Stimulated activated CD4-positive, alpha-beta T cell treated with anti-CD3 and anti-CD28 coated beads, TNF-alpha, amount 100 ng/mL, for 24 hours (primary cell): ENCODE data around the gene NCF2.

Source experiments
- DNase-seq, 3 experiments: peaks; one replicate each; pipeline ENCODE4 v3.0.0-alpha.2; 2020; ENCODE audit warnings: low read depth in 3 of 3

Gene NCF2

DNA sequence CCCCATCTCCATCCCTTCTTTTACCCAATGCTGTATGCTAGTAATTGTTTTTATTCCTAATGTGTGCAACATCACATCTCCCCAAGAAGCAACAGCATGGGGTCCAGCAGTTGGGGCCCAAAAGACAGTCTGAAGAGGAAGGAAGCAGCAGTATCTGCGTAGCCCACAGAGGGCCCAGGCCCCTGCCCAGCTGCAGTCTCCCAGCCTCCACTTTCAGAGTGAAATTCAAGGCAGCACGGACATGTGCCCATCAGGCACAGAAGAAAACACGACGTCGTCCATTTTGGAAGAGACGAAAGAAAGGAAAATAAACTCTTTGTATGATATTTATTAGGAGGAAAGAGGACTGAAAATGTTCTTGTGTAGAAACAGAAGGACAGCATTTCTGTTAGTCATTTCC, 37.4 kb downstream of the NCF2 start:
- no peak for DNase-seq

DNA sequence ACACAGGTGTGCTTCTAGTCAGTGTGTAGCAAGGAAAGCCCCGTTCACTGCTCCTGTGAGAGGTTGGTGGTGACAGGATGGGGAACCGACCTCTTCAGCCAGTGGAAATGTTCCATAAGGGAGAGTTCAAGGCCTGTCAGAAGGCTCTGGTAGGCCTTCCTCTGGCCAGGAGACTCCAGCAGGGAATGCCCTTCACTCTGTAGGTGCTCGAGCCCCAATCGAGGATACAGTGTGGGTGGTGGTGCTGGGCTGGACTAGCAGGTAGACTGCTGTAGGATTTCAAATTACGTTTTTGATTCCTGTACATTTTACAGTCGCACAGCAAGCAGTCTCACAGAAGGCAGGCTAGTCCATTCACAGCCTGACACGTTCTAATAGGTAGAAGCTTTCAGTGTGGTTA, 37.8 kb downstream of the NCF2 start:
- no peak for DNase-seq

DNA sequence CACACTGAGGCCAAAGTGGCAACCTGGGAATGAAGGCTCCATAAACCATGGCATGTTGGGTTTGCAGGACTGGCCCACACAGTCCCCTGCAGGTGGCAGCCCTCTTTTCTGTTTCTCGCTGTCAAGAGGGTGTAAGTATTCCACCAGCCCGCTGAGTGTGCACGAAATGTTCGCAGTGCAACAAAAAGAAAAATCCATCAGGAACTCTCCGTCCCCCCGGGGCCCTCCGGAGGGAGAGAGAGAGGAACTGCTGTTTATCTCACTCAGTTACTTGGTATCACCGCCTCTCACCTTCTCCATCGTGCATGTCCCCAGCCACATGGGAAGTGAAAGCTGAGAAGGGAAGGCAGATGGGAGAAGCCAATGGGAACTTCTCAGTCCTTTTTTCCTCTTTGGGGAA, 38.3 kb downstream of the NCF2 start:
- no peak for DNase-seq

DNA sequence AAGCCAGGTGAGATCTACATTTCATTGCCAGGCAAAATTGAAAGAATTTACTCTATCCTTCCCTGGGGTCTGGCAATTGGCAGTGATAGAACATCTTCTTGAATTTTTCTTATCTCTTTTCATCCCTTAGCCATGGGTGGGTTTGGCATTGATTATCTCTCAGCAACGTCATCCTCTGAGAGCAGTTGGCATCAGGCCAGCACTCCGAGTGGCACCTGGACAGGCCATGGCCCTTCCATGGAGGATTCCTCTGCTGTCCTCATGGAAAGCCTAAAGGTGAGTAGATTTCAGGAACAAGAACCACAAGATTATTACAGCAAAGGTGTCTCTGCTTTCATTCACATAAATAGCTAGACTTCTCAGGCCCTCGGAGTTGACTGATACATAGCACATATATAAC, 39.3 kb downstream of the NCF2 start:
- DNase-seq = no peak

DNA sequence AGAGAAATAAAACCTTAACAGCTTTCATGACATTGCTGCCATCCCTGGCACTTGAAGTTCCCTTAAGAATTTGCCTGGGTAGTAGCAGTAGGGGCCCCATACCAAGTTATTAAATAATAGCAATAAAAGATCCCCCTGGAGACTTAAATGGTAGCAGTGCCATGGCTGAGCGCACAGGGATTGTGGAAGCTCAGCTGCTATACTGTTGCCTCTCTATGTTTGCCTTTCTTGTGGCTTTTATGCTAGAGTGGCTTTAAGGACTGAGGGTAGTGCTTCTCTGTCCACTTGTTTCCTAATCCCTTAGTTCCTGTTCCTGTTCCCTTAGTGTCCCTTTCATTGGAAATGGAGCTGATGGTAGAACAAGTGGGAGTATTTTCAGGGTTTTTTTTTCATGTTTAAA, 42.1 kb downstream of the NCF2 start:
- DNase-seq = no peak

DNA sequence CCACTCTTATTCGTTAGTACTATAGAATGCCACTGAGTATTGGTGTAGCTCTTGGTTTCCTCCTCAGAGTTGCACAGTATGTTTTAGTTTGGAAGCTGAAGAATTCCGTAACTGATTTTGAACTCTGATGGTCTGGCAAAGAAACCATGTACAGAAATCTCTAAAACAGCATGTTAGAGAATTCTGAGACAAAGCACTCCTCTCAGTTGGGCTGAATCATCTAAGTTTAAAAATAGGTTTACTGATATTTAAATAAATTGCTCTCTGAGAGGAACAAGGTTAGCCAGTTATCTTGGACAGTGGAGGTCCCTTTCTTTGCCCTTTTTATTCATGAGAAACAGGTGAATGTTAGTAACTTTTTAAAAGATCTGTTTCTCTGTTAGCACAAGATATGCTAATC, 43.8 kb downstream of the NCF2 start:
- no peak for DNase-seq

DNA sequence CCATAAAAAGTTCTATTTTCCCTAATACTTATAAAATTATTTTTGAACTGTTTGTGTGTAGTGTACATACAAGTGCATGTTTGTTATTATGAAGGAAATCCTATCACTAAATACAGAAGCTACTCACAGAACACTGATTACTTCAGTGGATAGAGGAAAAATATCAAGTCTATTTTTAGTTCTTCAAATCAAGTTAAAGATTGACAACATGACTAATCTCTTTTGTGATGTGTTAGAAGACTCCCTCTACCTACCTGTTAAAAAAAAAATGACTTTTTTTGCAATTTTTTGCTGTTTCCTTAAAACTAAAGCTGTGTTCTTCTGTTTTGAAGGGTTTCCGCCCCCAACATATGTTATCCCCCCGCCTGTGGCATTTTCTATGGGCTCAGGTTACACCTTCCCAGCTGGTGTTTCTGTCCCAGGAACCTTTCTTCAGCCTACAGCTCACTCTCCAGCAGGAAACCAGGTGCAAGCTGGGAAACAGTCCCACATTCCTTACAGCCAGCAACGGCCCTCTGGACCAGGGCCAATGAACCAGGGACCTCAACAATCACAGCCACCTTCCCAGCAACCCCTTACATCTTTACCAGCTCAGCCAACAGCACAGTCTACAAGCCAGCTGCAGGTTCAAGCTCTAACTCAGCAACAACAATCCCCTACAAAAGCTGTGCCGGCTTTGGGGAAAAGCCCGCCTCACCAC, 45.5 kb downstream of the NCF2 start:
- no peak for DNase-seq

DNA sequence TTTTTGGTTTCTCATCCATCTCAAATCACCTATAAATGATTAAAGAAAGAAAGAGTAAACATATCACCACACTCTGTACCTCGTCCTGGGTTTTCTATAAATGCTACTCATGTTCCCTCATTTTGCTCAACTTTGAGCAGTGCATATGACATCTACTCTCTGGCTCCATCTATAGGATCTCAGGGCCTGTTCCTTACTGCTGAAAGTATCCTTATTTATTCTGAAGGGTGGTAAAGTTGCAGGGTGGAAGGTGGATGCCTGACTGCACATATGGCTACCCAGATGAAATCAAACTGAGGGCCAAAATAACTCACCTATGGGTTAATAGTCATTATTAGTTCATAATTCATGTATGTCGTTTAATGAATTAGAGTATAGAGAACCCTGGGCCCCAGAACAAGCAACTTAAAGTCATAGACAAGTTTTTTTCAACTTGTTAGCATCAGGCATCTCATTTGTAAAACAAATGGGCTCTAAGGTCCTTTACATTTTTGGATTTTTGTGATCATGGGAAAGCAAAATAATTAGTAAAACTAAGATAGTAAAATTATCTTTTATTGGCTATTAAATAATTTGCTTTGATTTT, 46.5 kb downstream of the NCF2 start:
- no peak for DNase-seq

DNA sequence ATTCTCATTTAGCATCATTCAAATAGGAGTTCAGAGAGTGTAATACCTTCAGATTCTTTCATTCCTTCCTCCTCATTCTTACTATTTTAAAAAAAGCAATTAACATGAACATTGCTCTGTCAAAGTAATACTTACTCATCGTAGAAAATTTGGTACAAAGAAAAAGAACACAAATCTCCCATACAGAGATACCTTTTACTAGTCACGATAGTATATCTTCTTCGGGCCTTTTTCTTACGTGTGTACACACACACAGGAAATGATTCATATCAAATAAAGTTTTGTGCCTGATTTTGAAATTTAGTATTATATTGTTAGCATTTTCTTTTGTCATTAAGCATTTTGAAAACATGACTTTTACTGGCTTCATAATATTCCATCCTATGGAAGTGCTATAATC, 52.9 kb downstream of the NCF2 start:
- no peak for DNase-seq

DNA sequence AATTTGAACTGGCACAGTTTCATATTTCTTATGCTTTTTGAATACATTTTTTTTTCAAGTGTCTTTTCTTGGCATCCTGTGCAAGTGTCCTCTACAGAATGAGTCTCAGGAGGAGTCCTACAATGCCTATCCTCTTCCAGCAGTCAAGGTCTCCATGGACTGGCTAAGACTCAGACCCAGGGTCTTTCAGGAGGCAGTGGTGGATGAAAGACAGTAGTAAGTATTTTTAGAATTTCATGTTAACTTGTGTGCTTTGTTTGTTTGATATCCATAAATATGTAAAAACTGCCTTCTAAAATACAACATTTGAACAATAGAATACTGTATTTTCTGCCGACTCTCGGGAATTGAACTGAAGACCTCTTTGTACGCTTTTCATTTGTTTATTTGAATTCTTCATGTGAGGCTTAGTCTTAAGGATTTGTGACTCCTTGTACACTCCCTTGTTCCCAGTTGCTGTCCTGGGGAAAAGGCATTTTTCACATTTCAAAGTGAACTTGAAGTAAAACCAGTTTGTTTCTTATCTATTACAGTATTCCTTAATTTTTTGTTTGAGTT, 56.6 kb downstream of the NCF2 start:
- no peak for DNase-seq

DNA sequence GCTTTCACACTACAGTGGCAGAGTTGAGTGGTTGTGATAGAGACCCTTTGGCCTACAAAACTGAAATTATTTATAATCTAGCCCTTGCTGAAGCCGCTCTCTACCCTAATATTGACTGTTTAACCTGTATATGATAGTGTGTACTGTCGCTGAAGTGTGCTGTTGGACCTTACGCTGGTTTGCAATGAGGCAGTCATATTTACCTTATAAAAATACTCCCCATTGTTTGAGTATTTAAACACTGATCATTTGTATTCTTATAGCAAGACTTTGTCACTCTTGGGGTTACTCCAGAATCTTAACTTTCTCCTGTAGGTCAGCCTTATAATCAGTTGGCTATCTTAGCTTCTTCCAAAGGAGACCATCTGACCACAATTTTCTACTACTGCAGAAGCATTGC, 61.7 kb downstream of the NCF2 start:
- DNase-seq = no peak

DNA sequence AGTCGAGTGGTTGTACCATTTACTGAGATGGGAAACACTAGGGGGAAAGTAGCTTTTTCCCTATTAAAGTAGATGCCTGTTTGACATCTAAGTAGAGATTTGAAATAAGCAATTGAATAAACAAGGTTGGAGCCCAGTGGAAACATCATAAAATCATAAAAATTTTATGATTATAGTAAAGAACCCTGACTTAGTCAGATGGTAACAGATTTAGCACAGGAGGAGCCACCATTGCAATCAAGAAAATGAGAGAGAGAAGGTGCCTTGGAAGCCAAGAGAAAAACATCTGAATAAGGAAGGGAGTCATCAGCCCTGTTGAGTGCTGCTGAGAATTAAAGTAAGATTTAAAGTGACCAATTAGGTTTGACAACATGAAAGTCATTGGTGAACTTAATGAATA, 68.2 kb downstream of the NCF2 start:
- no peak for DNase-seq

DNA sequence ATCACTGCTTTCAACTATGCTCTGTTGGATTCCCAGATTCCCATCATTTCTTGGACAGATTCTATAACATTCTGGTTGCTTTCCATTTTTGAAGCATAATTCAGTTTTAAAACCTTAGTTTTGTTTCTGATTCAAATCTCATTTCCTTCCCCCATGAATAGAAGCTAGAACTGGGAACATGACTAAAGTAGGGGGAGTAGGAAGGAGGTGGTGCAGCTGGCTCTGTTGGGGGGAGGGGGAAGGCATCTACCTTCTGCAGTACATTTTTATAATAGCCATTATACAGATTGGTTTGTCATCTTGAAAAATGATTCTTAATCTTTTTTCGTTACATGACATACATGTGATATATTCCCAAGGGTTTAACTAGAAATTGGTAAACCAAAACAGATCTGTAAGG, 69.9 kb downstream of the NCF2 start:
- DNase-seq = no peak

DNA sequence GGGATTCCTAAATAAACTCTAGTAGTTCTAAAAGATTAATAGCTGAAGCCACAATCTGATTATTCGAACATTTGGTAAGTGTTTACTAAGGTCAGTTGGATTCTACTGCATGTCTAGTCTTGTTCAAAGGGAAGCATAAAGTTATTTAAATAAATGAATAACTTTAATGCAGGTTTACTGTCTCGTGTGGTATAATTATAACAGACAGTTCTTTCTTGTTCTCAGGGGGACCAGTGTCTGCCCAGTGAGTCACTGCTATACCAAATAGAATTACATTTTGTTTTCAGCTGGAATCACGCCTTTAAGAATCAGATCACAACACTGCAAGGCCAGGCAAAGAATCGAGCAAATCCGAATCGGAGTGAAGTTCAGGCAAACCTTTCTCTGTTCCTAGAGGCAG, 72.9 kb downstream of the NCF2 start:
- DNase-seq = no peak

DNA sequence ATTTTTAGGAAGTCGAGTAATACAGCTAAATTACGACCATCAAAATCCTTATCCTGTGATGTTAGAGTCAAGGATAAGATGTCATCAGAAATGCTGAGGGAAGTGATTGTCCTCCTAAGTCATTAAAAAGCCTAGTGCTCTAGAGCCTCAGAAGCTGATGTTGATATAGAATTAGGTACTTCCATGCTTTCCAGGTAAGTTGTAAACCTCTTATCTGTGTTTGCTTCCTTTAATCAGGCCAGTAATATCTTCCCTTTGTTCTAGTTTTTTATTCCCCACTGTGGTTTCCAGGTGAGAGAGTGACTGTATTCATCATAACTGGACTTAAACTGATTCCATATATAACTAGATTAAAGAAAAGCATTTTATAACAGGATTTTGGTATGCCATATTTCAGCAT, 73.5 kb downstream of the NCF2 start:
- no peak for DNase-seq

DNA sequence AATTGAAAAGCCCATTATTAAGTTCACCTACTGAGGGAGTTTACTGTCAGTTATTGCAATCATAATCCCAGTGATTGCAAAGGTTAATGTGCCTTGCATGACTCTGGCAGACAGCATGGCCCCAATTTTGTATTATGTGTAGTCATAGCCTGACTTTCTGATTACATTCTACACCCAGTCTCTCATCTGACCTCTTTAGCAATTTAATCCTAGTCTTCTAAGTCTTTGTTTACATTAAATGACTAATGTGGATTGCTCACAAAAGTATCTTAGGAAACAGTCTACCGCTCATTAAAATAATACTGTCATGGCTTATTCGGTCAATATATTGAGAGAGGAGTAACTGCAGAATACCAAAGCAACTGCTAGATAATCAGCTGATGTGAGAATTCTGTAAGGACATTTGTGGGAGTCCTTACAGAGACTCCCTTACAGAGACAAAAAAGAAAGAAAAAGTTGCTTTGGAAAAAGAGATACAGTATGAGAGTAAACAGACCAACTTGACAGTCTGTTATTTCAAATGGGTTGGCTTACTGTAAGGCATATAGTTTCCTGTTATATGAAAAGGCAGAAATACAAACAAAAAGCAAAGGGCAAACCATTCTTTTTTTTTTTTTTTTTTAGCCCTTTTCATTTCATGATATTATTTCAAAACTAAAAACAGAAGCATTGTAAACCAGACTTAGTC, 75.1 kb downstream of the NCF2 start:
- DNase-seq = no peak

DNA sequence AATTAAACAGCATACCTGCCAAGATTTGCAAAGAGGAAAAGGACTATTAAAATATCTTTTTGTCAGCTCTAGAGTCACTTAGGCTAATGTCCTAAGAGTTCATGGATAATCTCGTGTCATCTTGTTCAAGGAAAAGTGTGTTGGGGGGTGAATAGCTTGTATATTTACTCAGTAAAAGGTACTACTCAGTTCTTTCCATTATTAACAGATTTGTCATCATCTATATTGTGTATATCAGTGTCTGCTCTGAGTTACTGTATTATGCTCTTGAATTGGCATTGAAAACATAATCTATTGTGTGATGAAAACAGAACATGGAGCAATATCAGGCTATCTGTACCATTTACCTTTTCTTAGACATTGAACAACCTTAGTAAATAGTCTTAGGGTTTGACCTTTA, 76.0 kb downstream of the NCF2 start:
- no peak for DNase-seq

DNA sequence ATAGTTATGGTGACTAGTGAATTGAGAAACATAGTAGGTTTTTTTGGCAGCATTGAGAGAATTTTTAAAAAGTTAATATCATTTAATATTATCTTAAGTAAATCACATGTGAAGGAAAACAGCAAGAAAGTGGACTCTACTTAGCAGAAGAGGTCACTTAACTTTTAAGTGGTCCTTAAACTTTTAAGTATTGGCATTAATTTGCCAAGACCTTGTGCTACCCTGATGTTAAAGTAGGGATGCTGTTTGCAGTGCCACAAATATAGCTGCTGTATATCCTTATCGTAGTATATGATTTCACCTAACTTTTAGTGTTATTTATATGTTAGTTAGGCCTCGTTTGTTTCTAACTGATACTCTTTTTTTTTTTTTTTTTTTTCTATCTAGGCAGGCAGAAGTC, 77.8 kb downstream of the NCF2 start:
- no peak for DNase-seq

DNA sequence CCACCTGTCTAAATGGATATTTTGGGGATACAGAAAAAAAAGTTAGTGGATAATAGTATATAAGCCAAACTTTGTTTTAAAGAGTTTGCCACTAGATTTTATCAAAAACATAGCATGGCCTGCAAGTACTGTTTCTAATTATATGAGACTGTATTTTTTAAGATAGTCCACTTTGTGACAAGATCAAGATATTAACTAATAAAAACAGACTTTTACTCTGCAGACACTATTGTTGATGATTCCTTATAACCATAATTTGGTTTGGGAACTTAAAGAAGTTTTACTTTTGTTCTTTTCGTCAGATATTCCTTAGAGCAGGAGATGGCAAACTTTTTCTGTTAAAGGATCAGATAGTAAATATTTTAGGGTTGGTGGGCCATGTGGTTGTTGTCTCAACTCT, 81.6 kb downstream of the NCF2 start:
- DNase-seq = no peak

DNA sequence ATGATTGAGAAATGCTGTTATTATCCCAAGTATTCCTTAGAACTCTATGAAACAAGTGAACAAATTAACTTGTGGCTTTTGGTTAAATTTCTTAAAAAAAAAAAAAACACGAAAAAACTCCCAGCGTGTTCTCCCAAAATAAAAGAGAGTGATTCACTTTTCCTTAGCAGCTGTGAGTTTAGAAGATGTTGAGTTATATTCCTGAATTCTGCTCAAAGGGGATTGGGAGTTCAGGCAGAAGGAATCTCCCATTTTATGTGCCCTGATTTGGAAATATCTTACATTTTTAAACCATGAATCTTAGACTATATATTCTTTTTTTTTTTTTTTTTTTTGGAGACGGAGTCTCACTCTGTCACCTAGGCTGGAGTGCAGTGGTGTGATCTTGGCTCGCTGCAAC, 83.7 kb downstream of the NCF2 start:
- no peak for DNase-seq
